Peyer's patch (tissue), 4 donors: ENCODE data around the gene HELZ.

Experiments
- POLR2A ChIP-seq, 2 donors: fragments of 450-650 bp; IDR thresholded peaks; one replicate each; pipeline ENCODE4 v1.5.1; 2017; ENCODE audit warnings: antibody characterized with exemption in 2 of 2, mild to moderate bottlenecking in 2 of 2, moderate library complexity in 2 of 2
- TF ChIP-seq, protein P1 (sequence below), 6 experiments: fragments of 450-650 bp in 4 of 6; fragments of 200-600 bp in 2 of 6; sonication (generic) in 1 of 6; IDR thresholded peaks; one replicate each; pipeline ENCODE4 v1.5.1; 2017 to 2019; ENCODE audit warnings: antibody characterized with exemption in 6 of 6, mild to moderate bottlenecking in 3 of 6, moderate library complexity in 1 of 6

- TF ChIP-seq, protein P1, sequence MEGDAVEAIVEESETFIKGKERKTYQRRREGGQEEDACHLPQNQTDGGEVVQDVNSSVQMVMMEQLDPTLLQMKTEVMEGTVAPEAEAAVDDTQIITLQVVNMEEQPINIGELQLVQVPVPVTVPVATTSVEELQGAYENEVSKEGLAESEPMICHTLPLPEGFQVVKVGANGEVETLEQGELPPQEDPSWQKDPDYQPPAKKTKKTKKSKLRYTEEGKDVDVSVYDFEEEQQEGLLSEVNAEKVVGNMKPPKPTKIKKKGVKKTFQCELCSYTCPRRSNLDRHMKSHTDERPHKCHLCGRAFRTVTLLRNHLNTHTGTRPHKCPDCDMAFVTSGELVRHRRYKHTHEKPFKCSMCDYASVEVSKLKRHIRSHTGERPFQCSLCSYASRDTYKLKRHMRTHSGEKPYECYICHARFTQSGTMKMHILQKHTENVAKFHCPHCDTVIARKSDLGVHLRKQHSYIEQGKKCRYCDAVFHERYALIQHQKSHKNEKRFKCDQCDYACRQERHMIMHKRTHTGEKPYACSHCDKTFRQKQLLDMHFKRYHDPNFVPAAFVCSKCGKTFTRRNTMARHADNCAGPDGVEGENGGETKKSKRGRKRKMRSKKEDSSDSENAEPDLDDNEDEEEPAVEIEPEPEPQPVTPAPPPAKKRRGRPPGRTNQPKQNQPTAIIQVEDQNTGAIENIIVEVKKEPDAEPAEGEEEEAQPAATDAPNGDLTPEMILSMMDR (IDR thresholded peaks at IDR 0.05) = no peak
- no peak for TF ChIP-seq POLR2A (IDR thresholded peaks at IDR 0.05)
Observed at GRCh38 chr17:67129283-67129682, 115.7 kb downstream of the HELZ start.
